ENCODE results near the gene HADHA. TPM values are rescaled to one million over a fixed set of nuclear protein-coding genes. Genes with fewer than 3 reads are reported as not detected.

The HADHA gene
- polyA plus RNA-seq, 1 donor from 2014 or later, result 40.0 TPM

DNA sequence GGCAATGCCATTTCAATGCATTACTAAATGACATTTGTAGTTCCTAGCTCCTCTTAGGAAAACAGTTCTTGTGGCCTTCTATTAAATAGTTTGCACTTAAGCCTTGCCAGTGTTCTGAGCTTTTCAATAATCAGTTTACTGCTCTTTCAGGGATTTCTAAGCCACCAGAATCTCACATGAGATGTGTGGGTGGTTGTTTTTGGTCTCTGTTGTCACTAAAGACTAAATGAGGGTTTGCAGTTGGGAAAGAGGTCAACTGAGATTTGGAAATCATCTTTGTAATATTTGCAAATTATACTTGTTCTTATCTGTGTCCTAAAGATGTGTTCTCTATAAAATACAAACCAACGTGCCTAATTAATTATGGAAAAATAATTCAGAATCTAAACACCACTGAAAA, 45.6 kb upstream of the HADHA start:
- no peaks in the 10 kb centered on the region for H3K79me2 ChIP-seq (replicated peaks; ENCODE audit: insufficient read depth, low read length)
- H3K4me2 ChIP-seq (ENCODE audit: low read length), result no peak overlapping the region
- H3K4me3 ChIP-seq (ENCODE audit: low read length), result no peak overlapping the region
- H3K27ac ChIP-seq (ENCODE audit: low read length), result no peak overlapping the region
- H4K20me1 ChIP-seq (ENCODE audit: insufficient read depth), result no peaks in the 10 kb centered on the region
- no peaks in the 10 kb centered on the region for H3K9me2 ChIP-seq (ENCODE audit: insufficient read depth, low read length)
- H3K36me3 ChIP-seq (ENCODE audit: insufficient read depth, low read length), result peaks cover 7% of the 10 kb centered on the region
- H3K9me3 ChIP-seq (ENCODE audit: low read length), result no peaks in the 10 kb centered on the region
- no peak overlapping the region for H3K9ac ChIP-seq (ENCODE audit: low read length)
- TF ChIP-seq RAD21 (conservative IDR thresholded peaks at IDR 0.05) (no peak), EZH2 (IDR thresholded peaks at IDR 0.05; ENCODE audit: borderline replicate concordance, insufficient read depth, low read length, poor library complexity, severe bottlenecking) (no peak), TAF1 (IDR thresholded peaks at IDR 0.05; ENCODE audit: low read depth) (no peak), MXI1 (conservative IDR thresholded peaks at IDR 0.05; ENCODE audit: poor library complexity, severe bottlenecking) (no peak), SMC3 (conservative IDR thresholded peaks at IDR 0.05; ENCODE audit: poor library complexity) (no peak), POLR2AphosphoS5 (IDR thresholded peaks at IDR 0.05) (no peak), EP300 (conservative IDR thresholded peaks at IDR 0.05; ENCODE audit: poor library complexity, severe bottlenecking) (no peak)
- TF ChIP-seq, protein P1, sequence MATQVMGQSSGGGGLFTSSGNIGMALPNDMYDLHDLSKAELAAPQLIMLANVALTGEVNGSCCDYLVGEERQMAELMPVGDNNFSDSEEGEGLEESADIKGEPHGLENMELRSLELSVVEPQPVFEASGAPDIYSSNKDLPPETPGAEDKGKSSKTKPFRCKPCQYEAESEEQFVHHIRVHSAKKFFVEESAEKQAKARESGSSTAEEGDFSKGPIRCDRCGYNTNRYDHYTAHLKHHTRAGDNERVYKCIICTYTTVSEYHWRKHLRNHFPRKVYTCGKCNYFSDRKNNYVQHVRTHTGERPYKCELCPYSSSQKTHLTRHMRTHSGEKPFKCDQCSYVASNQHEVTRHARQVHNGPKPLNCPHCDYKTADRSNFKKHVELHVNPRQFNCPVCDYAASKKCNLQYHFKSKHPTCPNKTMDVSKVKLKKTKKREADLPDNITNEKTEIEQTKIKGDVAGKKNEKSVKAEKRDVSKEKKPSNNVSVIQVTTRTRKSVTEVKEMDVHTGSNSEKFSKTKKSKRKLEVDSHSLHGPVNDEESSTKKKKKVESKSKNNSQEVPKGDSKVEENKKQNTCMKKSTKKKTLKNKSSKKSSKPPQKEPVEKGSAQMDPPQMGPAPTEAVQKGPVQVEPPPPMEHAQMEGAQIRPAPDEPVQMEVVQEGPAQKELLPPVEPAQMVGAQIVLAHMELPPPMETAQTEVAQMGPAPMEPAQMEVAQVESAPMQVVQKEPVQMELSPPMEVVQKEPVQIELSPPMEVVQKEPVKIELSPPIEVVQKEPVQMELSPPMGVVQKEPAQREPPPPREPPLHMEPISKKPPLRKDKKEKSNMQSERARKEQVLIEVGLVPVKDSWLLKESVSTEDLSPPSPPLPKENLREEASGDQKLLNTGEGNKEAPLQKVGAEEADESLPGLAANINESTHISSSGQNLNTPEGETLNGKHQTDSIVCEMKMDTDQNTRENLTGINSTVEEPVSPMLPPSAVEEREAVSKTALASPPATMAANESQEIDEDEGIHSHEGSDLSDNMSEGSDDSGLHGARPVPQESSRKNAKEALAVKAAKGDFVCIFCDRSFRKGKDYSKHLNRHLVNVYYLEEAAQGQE (IDR thresholded peaks at IDR 0.05; ENCODE audit: borderline replicate concordance), result no peak
- TF ChIP-seq, protein P2, sequence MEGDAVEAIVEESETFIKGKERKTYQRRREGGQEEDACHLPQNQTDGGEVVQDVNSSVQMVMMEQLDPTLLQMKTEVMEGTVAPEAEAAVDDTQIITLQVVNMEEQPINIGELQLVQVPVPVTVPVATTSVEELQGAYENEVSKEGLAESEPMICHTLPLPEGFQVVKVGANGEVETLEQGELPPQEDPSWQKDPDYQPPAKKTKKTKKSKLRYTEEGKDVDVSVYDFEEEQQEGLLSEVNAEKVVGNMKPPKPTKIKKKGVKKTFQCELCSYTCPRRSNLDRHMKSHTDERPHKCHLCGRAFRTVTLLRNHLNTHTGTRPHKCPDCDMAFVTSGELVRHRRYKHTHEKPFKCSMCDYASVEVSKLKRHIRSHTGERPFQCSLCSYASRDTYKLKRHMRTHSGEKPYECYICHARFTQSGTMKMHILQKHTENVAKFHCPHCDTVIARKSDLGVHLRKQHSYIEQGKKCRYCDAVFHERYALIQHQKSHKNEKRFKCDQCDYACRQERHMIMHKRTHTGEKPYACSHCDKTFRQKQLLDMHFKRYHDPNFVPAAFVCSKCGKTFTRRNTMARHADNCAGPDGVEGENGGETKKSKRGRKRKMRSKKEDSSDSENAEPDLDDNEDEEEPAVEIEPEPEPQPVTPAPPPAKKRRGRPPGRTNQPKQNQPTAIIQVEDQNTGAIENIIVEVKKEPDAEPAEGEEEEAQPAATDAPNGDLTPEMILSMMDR (IDR thresholded peaks at IDR 0.05; ENCODE audit: poor library complexity, severe bottlenecking), result no peak
- no peak overlapping the region for H2AFZ ChIP-seq (ENCODE audit: low read depth, low read length)
- no peaks in the 10 kb centered on the region for H3K27me3 ChIP-seq (ENCODE audit: insufficient read depth, low read depth, low read length)
- no peaks in the 10 kb centered on the region for H3F3A ChIP-seq (ENCODE audit: insufficient read depth, low read length, poor library complexity, severe bottlenecking)

DNA sequence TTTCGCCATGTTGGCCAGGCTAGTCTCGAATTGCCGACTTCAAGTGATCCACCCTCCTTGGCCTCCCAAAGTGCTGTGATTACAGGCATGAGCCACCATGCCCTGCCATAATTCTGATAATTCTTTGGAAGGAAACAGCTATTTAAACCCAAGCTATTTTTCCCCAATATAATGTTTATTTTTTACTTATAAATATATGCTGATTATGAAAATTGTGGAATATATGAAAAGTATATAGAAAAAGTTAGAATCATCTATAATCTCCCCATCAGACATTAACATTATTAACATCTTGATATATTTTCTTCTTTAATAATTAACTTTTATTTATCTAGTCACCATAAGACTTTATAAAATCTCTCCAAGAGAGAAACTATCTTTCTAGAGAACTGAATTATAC, 41.5 kb upstream of the HADHA start:
- Histone ChIP-seq H3K9me3 (ENCODE audit: low read length) (no peaks in the 10 kb centered on the region), H3K9ac (ENCODE audit: low read length) (no peak overlapping the region), H3K36me3 (ENCODE audit: insufficient read depth, low read length) (peaks cover 7% of the 10 kb centered on the region), H3K79me2 (replicated peaks; ENCODE audit: insufficient read depth, low read length) (no peaks in the 10 kb centered on the region), H3K9me2 (ENCODE audit: insufficient read depth, low read length) (no peaks in the 10 kb centered on the region), H3K27ac (ENCODE audit: low read length) (no peak overlapping the region), H3K4me3 (ENCODE audit: low read length) (no peak overlapping the region), H4K20me1 (ENCODE audit: insufficient read depth) (no peaks in the 10 kb centered on the region), H3F3A (ENCODE audit: insufficient read depth, low read length, poor library complexity, severe bottlenecking) (no peaks in the 10 kb centered on the region), H3K27me3 (ENCODE audit: insufficient read depth, low read depth, low read length) (no peaks in the 10 kb centered on the region), H3K4me2 (ENCODE audit: low read length) (no peak overlapping the region), H2AFZ (ENCODE audit: low read depth, low read length) (no peak overlapping the region)
- TF ChIP-seq RAD21 (conservative IDR thresholded peaks at IDR 0.05), result no peak
- TF ChIP-seq, protein P2 (IDR thresholded peaks at IDR 0.05; ENCODE audit: poor library complexity, severe bottlenecking), result no peak
- no peak for TF ChIP-seq SMC3 (conservative IDR thresholded peaks at IDR 0.05; ENCODE audit: poor library complexity)
- TF ChIP-seq TAF1 (IDR thresholded peaks at IDR 0.05; ENCODE audit: low read depth), result no peak
- TF ChIP-seq MXI1 (conservative IDR thresholded peaks at IDR 0.05; ENCODE audit: poor library complexity, severe bottlenecking), result no peak
- TF ChIP-seq, protein P1 (IDR thresholded peaks at IDR 0.05; ENCODE audit: borderline replicate concordance), result no peak
- TF ChIP-seq POLR2AphosphoS5 (IDR thresholded peaks at IDR 0.05), result no peak
- no peak for TF ChIP-seq EZH2 (IDR thresholded peaks at IDR 0.05; ENCODE audit: borderline replicate concordance, insufficient read depth, low read length, poor library complexity, severe bottlenecking)

Data from neural cell (in vitro differentiated cells).